Neural cell (in vitro differentiated cells): ENCODE results near the gene FGF14.

Experiments
- EP300 ChIP-seq: fragments of 450-650 bp; conservative IDR thresholded peaks from 2 replicates; pipeline ENCODE4 v1.6.1; 2014; ENCODE audit warnings: antibody characterized with exemption, mild to moderate bottlenecking, moderate library complexity; ENCODE audit not compliant: poor library complexity, severe bottlenecking
- EZH2 ChIP-seq: fragments of 200-600, 300-800 bp; shearing (Covaris generic), sonication (generic); IDR thresholded peaks from 2 replicates; pipeline ENCODE4 v1.6.1; 2014; ENCODE audit warnings: antibody characterized with exemption, low read length, borderline replicate concordance, mild to moderate bottlenecking; ENCODE audit not compliant: insufficient read depth, poor library complexity, severe bottlenecking
- POLR2AphosphoS5 ChIP-seq: IDR thresholded peaks from 2 replicates; pipeline ENCODE4 v1.6.1; 2012
- RAD21 ChIP-seq: fragments of 450-650 bp; conservative IDR thresholded peaks from 2 replicates; pipeline ENCODE4 v1.6.1; 2014; ENCODE audit warnings: antibody characterized with exemption, mild to moderate bottlenecking, moderate library complexity
- TF ChIP-seq, protein P1 (sequence below): fragments of 450-650 bp; IDR thresholded peaks from 2 replicates; pipeline ENCODE4 v1.5.1; 2014; ENCODE audit warnings: antibody characterized with exemption, mild to moderate bottlenecking, moderate library complexity; ENCODE audit not compliant: poor library complexity, severe bottlenecking
- TF ChIP-seq, protein P2 (sequence below): IDR thresholded peaks from 2 replicates; pipeline ENCODE4 v1.6.1; 2012; ENCODE audit warnings: borderline replicate concordance

DNA sequence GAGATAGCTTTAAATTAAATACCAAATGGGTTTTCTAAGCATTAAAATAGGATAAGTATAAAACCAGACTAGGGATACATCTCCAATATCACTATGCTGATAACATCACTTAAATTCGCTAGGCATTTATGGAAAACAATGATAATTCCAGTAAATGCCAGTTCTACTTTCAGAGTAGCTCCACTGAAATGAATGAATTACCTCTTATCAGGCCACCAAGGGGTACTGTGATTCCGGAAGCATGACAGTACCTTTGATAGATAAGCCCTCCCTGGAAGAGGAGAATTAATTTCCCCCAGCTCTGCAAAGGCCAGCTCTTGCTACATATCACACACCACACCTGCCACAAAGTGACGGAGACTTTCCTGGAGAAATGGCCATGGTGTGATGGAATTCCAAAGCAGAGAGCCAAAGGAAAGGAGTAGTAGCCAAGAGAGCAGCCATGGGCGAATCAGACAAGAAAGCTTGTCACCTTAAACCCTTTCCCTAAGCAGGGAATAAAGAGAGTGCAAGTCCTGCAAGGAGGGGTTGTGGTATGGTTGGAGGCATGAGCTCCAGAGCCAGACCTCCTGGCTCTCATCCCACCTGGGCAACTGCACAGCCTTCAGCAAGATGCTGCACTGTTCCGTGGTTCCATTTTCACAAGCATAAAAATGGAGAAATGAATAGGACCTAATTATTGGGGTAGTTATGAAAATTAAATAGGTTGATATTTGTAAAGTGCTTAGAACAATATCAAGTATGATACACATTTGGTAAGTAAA is 423.1 kb downstream of the FGF14 start:
- TF ChIP-seq, protein P1, sequence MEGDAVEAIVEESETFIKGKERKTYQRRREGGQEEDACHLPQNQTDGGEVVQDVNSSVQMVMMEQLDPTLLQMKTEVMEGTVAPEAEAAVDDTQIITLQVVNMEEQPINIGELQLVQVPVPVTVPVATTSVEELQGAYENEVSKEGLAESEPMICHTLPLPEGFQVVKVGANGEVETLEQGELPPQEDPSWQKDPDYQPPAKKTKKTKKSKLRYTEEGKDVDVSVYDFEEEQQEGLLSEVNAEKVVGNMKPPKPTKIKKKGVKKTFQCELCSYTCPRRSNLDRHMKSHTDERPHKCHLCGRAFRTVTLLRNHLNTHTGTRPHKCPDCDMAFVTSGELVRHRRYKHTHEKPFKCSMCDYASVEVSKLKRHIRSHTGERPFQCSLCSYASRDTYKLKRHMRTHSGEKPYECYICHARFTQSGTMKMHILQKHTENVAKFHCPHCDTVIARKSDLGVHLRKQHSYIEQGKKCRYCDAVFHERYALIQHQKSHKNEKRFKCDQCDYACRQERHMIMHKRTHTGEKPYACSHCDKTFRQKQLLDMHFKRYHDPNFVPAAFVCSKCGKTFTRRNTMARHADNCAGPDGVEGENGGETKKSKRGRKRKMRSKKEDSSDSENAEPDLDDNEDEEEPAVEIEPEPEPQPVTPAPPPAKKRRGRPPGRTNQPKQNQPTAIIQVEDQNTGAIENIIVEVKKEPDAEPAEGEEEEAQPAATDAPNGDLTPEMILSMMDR = no peak
- TF ChIP-seq EZH2 = no peak
- TF ChIP-seq, protein P2, sequence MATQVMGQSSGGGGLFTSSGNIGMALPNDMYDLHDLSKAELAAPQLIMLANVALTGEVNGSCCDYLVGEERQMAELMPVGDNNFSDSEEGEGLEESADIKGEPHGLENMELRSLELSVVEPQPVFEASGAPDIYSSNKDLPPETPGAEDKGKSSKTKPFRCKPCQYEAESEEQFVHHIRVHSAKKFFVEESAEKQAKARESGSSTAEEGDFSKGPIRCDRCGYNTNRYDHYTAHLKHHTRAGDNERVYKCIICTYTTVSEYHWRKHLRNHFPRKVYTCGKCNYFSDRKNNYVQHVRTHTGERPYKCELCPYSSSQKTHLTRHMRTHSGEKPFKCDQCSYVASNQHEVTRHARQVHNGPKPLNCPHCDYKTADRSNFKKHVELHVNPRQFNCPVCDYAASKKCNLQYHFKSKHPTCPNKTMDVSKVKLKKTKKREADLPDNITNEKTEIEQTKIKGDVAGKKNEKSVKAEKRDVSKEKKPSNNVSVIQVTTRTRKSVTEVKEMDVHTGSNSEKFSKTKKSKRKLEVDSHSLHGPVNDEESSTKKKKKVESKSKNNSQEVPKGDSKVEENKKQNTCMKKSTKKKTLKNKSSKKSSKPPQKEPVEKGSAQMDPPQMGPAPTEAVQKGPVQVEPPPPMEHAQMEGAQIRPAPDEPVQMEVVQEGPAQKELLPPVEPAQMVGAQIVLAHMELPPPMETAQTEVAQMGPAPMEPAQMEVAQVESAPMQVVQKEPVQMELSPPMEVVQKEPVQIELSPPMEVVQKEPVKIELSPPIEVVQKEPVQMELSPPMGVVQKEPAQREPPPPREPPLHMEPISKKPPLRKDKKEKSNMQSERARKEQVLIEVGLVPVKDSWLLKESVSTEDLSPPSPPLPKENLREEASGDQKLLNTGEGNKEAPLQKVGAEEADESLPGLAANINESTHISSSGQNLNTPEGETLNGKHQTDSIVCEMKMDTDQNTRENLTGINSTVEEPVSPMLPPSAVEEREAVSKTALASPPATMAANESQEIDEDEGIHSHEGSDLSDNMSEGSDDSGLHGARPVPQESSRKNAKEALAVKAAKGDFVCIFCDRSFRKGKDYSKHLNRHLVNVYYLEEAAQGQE = no peak
- no peak for TF ChIP-seq EP300
- TF ChIP-seq POLR2AphosphoS5 = no peak
- TF ChIP-seq RAD21 = no peak
